ENCODE data around the gene NFIA.
A peak's percentile ranks its signal among the peaks of the same experiment; 100 is the strongest.

The NFIA gene

GRCh38 chr1:61253912-61254633, 171.7 kb downstream of the NFIA start:
- H3K27me3 ChIP-seq (ENCODE audit: control insufficient read depth, insufficient read depth, low read length), result no peaks in the 10 kb centered on the region
- H3K79me2 ChIP-seq, result peaks cover 25% of the 10 kb centered on the region
- no peak overlapping the region for H2AFZ ChIP-seq
- no peak for TF ChIP-seq CTCF (IDR thresholded peaks at IDR 0.05)
- H3K4me3 ChIP-seq (ENCODE audit: low read depth, low read length), result no peak overlapping the region
- H3K9ac ChIP-seq, result no peak overlapping the region
- no peak overlapping the region for H3K4me2 ChIP-seq (ENCODE audit: low read length)
- H3K4me1 ChIP-seq, result peaks cover 5% of the 10 kb centered on the region
- no peaks in the 10 kb centered on the region for H3K9me3 ChIP-seq (ENCODE audit: control insufficient read depth, low read length)
- peak overlapping the region; percentile 42 for H3K27ac ChIP-seq
- H3K36me3 ChIP-seq (ENCODE audit: control insufficient read depth, insufficient read depth, low read length), result no peaks in the 10 kb centered on the region

GRCh38 chr1:61254634-61255357, 172.4 kb downstream of the NFIA start:
- H3K4me1 ChIP-seq, result peaks cover 5% of the 10 kb centered on the region
- peaks cover 29% of the 10 kb centered on the region for H3K79me2 ChIP-seq
- H2AFZ ChIP-seq, result no peak overlapping the region
- peak overlapping the region; percentile 22 for H3K27ac ChIP-seq
- H3K9ac ChIP-seq, result no peak overlapping the region
- H3K27me3 ChIP-seq (ENCODE audit: control insufficient read depth, insufficient read depth, low read length), result no peaks in the 10 kb centered on the region
- H3K4me2 ChIP-seq (ENCODE audit: low read length), result peak overlapping the region; percentile 1
- H3K36me3 ChIP-seq (ENCODE audit: control insufficient read depth, insufficient read depth, low read length), result no peaks in the 10 kb centered on the region
- TF ChIP-seq CTCF (IDR thresholded peaks at IDR 0.05), result no peak
- H3K9me3 ChIP-seq (ENCODE audit: control insufficient read depth, low read length), result no peaks in the 10 kb centered on the region
- no peak overlapping the region for H3K4me3 ChIP-seq (ENCODE audit: low read depth, low read length)

- H3K36me3 ChIP-seq (ENCODE audit: control insufficient read depth, insufficient read depth, low read length), result no peaks in the 10 kb centered on the region
- TF ChIP-seq CTCF (IDR thresholded peaks at IDR 0.05), result no peak
- no peak overlapping the region for H2AFZ ChIP-seq
- H3K4me1 ChIP-seq, result peaks cover 5% of the 10 kb centered on the region
- H3K27me3 ChIP-seq (ENCODE audit: control insufficient read depth, insufficient read depth, low read length), result no peaks in the 10 kb centered on the region
- H3K27ac ChIP-seq, result peak overlapping the region; percentile 22
- peak overlapping the region; percentile 1 for H3K4me2 ChIP-seq (ENCODE audit: low read length)
- peaks cover 29% of the 10 kb centered on the region for H3K79me2 ChIP-seq
- no peaks in the 10 kb centered on the region for H3K9me3 ChIP-seq (ENCODE audit: control insufficient read depth, low read length)
- no peak overlapping the region for H3K4me3 ChIP-seq (ENCODE audit: low read depth, low read length)
- H3K9ac ChIP-seq, result no peak overlapping the region
These were observed 173.0 kb downstream of the NFIA start for GRCh38 chr1:61255358-61255703.

GRCh38 chr1:61259379-61260148, 177.2 kb downstream of the NFIA start:
- Histone ChIP-seq H3K4me3 (ENCODE audit: low read depth, low read length) (no peak overlapping the region), H3K27me3 (ENCODE audit: control insufficient read depth, insufficient read depth, low read length) (no peaks in the 10 kb centered on the region), H3K4me1 (no peaks in the 10 kb centered on the region), H3K9ac (no peak overlapping the region), H3K4me2 (ENCODE audit: low read length) (no peak overlapping the region), H3K27ac (no peak overlapping the region), H3K36me3 (ENCODE audit: control insufficient read depth, insufficient read depth, low read length) (no peaks in the 10 kb centered on the region), H2AFZ (no peak overlapping the region), H3K79me2 (peaks cover 27% of the 10 kb centered on the region), H3K9me3 (ENCODE audit: control insufficient read depth, low read length) (no peaks in the 10 kb centered on the region)
- TF ChIP-seq CTCF (IDR thresholded peaks at IDR 0.05), result no peak

All from parathyroid adenoma (tissue), 2 donors.